CD1c-positive myeloid dendritic cell (primary cell): ENCODE data around the gene PLBD2.

ENCODE experiments used
- DNase-seq: peaks from one replicate; pipeline ENCODE4 v3.0.0-alpha.2; 2016; ENCODE audit errors: extremely low spot score

Gene PLBD2, protein sequence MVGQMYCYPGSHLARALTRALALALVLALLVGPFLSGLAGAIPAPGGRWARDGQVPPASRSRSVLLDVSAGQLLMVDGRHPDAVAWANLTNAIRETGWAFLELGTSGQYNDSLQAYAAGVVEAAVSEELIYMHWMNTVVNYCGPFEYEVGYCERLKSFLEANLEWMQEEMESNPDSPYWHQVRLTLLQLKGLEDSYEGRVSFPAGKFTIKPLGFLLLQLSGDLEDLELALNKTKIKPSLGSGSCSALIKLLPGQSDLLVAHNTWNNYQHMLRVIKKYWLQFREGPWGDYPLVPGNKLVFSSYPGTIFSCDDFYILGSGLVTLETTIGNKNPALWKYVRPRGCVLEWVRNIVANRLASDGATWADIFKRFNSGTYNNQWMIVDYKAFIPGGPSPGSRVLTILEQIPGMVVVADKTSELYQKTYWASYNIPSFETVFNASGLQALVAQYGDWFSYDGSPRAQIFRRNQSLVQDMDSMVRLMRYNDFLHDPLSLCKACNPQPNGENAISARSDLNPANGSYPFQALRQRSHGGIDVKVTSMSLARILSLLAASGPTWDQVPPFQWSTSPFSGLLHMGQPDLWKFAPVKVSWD

DNA sequence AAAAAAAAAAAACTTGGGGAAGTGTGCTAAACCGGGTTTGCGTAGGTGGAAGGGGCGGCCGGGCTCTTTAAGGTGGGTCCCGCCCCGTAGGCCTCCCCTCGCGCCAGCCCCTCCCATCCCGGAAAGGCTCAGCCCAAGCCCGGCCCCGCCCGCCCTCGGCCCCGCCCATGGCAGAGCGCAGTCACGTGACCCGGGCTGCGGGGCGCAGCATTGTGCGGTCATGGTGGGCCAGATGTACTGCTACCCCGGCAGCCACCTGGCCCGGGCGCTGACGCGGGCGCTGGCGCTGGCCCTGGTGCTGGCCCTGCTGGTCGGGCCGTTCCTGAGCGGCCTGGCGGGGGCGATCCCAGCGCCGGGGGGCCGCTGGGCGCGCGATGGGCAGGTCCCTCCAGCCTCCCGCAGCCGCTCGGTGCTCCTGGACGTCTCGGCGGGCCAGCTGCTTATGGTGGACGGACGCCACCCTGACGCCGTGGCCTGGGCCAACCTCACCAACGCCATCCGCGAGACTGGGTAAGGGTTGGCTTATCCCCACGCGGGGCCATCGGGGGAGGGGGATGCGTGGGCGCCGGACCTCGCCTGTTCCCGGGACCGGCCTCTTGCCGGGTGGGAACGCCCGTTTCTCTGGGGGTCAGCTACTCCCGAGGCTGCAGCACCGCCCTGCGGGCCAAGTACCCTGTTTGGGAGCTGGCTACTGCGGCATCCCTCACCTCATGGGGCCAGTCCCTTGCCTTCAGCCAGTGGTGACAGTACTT, at the start of gene PLBD2:
TSS of gene PLBD2 (plus strand) at position 207 of the 752 bp plus-strand sequence. CDS start at position 221, 14 bp downstream.
- peak; percentile 98 for DNase-seq

DNA sequence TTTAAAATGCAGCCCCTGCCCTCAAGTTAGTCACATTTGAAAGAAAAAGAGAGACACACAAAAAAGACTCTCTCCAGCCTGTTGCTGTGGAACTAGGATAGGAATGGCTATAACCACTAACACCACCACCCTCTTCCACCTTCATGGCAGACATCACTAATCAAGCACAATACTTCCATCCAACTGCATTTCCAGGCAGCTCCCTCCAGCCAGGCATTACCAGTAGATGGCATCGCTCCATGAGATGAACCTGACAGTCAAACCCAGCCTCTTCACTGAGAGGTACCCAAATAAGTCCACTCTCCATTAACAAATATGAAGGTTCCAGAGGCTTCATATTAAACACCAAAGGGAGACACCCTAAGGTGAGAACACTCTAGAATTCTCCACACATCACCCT, 47.9 kb upstream of the PLBD2 start:
- no peak for DNase-seq

GRCh38 chr12:113314121-113314529, 44.3 kb upstream of the PLBD2 start:
- no peak for DNase-seq

- no peak for DNase-seq
These were observed 43.0 kb upstream of the PLBD2 start for GRCh38 chr12:113315358-113315757.

- no peak for DNase-seq
These were observed 42.2 kb upstream of the PLBD2 start for GRCh38 chr12:113316155-113316554.

GRCh38 chr12:113317122-113317521, 41.3 kb upstream of the PLBD2 start:
- DNase-seq = no peak

GRCh38 chr12:113318046-113318656, 40.2 kb upstream of the PLBD2 start:
- DNase-seq = no peak

- DNase-seq = no peak
These were observed 39.3 kb upstream of the PLBD2 start for GRCh38 chr12:113318900-113319628.

DNA sequence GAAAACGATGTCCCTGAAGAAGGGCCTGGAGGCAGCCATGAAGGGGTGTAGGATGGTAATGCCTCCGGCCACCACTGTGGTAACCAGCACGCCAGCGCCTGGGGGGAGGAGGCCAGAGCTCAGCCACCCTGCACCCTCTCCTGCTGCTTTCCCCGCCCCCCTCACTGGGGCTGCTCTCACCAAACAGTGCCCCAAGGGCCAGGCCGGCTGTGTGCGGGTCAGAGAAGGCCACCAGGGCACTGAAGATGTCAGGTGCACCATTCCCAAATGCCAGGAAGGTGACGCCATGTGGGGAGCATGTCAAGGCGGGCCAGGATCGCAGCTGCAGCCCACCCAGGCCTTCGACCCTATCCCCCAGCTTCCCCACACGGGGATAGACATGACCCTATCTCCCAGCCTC, 38.0 kb upstream of the PLBD2 start:
- no peak for DNase-seq

DNA sequence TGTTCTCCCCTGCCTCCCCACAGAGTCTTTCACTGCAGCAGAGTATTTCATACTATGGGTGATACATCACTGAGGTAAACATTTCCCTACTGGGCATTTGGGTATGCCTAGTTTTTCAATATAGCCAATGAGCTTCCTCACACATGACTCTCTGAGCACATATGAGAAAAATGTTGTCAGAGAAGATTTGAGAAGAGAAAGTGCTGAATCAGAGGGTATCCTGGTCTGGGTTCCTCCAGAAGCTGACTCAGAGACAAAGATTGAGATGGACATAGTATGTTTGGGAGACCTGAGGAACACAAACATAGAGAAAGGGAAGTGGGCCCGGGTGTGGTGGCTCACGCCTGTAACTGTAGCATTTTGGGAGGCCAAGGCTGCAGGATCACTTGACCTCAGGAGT, 36.0 kb upstream of the PLBD2 start:
- DNase-seq = peak; percentile 90

- no peak for DNase-seq
These were observed 32.5 kb upstream of the PLBD2 start for GRCh38 chr12:113325916-113326315.

DNA sequence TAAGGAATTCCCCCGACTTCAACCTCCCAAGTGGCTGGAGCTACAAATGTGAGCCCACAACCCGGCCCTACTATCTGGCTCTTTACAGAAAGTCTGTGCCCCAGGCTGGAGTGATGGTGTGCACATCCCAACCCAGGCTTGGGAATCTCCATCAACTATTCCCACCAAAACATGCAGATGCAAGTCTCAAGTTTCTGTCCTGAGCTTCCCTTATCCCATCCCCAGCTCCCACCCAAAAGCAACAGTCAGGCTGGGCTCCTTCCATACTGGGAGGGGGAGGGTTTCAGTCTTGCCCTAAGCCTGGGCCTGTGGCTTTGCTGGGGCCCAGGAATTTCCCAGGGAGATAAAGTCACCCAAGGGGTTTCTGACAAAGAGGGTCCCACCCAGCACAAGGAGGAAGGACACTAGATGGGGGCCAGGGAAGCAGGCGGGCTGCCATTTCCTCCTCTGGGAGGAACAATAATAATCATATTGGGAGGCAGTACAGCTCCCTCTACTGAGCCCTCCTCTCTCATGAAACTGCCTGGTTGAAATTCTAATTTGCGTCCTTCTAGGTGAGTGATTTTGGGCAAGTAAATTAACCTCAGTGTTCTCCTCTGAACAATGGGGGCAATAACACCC, 31.5 kb upstream of the PLBD2 start:
- DNase-seq = no peak

GRCh38 chr12:113328368-113328889, 30.0 kb upstream of the PLBD2 start:
- no peak for DNase-seq

- no peak for DNase-seq
These were observed 29.2 kb upstream of the PLBD2 start for GRCh38 chr12:113329022-113329790.

DNA sequence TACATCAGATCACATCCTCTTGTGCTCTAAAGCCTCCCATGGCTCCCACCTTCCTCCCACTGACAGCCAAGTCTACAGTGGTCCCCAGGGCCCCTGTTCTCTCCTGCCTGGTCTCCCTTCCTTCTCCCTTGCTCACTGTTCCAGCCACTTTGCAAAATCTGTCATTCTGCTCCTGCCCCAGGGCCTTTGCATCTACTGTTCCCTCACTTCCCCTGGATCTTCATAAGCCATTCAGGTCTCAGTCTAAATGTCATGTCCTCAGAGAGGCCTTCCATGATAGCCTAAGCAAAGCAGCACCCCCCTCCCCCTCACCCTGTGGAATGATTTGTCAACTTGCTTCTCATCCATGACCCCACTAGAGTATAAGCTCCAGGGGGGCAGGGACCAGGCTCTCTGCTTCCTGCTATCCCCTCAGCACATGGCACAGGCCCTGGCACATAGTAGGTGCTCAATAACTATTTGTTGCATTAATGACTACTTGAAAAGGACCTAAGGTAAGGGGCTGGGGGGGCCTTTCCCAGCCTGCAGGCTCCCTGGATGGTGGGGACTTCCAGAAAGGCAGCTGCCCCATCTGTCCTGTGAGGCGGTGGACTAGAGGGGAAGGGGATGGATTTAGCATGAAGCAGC, 28.5 kb upstream of the PLBD2 start:
- no peak for DNase-seq

DNA sequence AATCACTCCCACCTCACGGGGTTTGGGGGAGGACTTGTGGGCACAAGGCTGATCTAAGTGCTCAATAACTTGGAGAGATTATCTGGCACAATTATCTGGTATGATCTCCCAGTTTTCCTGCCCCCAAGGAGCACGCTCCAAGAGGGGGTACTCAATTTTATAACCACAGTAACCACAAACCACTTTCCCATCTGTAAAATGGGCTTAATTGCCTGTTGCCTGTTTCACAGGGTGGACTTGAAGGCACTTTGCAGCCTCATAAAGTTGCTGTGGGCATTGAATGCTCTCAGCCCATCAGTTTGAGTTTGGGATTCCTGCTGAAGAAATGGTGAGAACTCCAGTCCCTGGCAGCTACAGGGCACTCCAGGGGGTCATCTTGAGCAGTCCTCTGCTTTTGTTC, 27.9 kb upstream of the PLBD2 start:
- DNase-seq = no peak

GRCh38 chr12:113332688-113333417, 25.5 kb upstream of the PLBD2 start:
- peak; percentile 86 for DNase-seq

GRCh38 chr12:113333418-113333750, 25.0 kb upstream of the PLBD2 start:
- DNase-seq = no peak
